HG03558 (cell line): ENCODE results near the gene TRIM65.

Experiments
- ATAC-seq: cut with Tn5 transposase; IDR thresholded peaks from one replicate; pipeline ENCODE4 v1.9.1; 2021; ENCODE audit warnings: moderate number of reproducible peaks; ENCODE audit not compliant: unreplicated experiment; ENCODE audit errors: extremely low read depth

Gene TRIM65

GRCh38 chr17:75917917-75918445 is 21.2 kb upstream of the TRIM65 start:
- no peak for ATAC-seq

- ATAC-seq, result no peak
Measured at GRCh38 chr17:75917141-75917916, 20.6 kb upstream of the TRIM65 start.

- no peak for ATAC-seq
Measured at GRCh38 chr17:75915268-75915667, 18.5 kb upstream of the TRIM65 start.

- no peak for ATAC-seq
Measured at GRCh38 chr17:75914643-75915267, 18.0 kb upstream of the TRIM65 start.

GRCh38 chr17:75913537-75914210 is 16.9 kb upstream of the TRIM65 start:
- ATAC-seq, result no peak

- no peak for ATAC-seq
Measured at GRCh38 chr17:75910699-75911098, 13.9 kb upstream of the TRIM65 start.

- no peak for ATAC-seq
Measured at GRCh38 chr17:75909812-75910274, 13.1 kb upstream of the TRIM65 start.

GRCh38 chr17:75909051-75909811 is 12.5 kb upstream of the TRIM65 start:
- ATAC-seq, result no peak

GRCh38 chr17:75908201-75908600 is 11.4 kb upstream of the TRIM65 start:
- ATAC-seq, result no peak

- ATAC-seq, result no peak
Measured at GRCh38 chr17:75906143-75906884, 9.6 kb upstream of the TRIM65 start.

GRCh38 chr17:75904749-75905521 is 8.2 kb upstream of the TRIM65 start, which contains the start of gene MRPL38:
Gene MRPL38 (minus strand): TSS chr17:75904884. CDS start chr17:75904875, 9 bp downstream.
- peak; percentile 81 for ATAC-seq

- no peak for ATAC-seq
Measured at GRCh38 chr17:75902406-75902805, 5.7 kb upstream of the TRIM65 start.

GRCh38 chr17:75901727-75902126 is 5.0 kb upstream of the TRIM65 start:
- ATAC-seq, result no peak

- no peak for ATAC-seq
Measured at GRCh38 chr17:75900691-75901533, 4.2 kb upstream of the TRIM65 start.

- ATAC-seq, result no peak
Measured at GRCh38 chr17:75899767-75900468, 3.2 kb upstream of the TRIM65 start.

GRCh38 chr17:75899353-75899752 is 2.6 kb upstream of the TRIM65 start:
- ATAC-seq, result no peak

- no peak for ATAC-seq
Measured at GRCh38 chr17:75898791-75899190, 2.0 kb upstream of the TRIM65 start.
